DOHH2 (cell line): ENCODE results near the gene AHRR.
"Not testable (repeated sequence)": the region's sequence is repeated elsewhere in the genome, so short reads cannot be mapped to it uniquely, and the experiment has no call there.

Experiments used
- H3F3A ChIP-seq: fragments of 200-600 bp; sonication (generic), shearing (Covaris generic); 2 replicates; pipeline ENCODE4 v1.6.0; 2016; ENCODE audit warnings: antibody characterized with exemption, mild to moderate bottlenecking; ENCODE audit not compliant: control insufficient read depth, insufficient read depth
- H3K27ac ChIP-seq: fragments of 200-600 bp; sonication (generic); 2 replicates; pipeline ENCODE4 v1.5.1; 2014; ENCODE audit warnings: low read depth, mild to moderate bottlenecking, low read length, moderate library complexity
- H3K27me3 ChIP-seq: fragments of 200-600 bp; sonication (generic); 2 replicates; pipeline ENCODE4 v1.6.1; 2014; ENCODE audit warnings: mild to moderate bottlenecking, low read length, mixed read lengths; ENCODE audit not compliant: control insufficient read depth
- H3K36me3 ChIP-seq: fragments of 200-600 bp; sonication (generic); 2 replicates; pipeline ENCODE4 v1.6.1; 2014; ENCODE audit warnings: mild to moderate bottlenecking, low read length, moderate library complexity, mixed read lengths; ENCODE audit not compliant: control insufficient read depth
- H3K4me1 ChIP-seq: fragments of 200-600 bp; sonication (generic); 2 replicates; pipeline ENCODE4 v1.6.1; 2014; ENCODE audit warnings: mild to moderate bottlenecking, low read length, mixed read lengths; ENCODE audit not compliant: control insufficient read depth
- H3K4me2 ChIP-seq: fragments of 200-600 bp; sonication (generic); 2 replicates; pipeline ENCODE4 v1.6.0; 2014; ENCODE audit warnings: mild to moderate bottlenecking, low read length, moderate library complexity
- H3K4me3 ChIP-seq: fragments of 200-600 bp; sonication (generic); 2 replicates; pipeline ENCODE4 v1.5.1; 2014; ENCODE audit warnings: mild to moderate bottlenecking, low read length, mixed read lengths
- H3K79me2 ChIP-seq: fragments of 200-600 bp; sonication (generic); 2 replicates; pipeline ENCODE4 v1.6.1; 2014; ENCODE audit warnings: mild to moderate bottlenecking, low read length, mixed read lengths; ENCODE audit not compliant: control insufficient read depth
- H3K9me2 ChIP-seq: fragments of 200-600 bp; sonication (generic); replicated peaks from 2 replicates; pipeline ENCODE4 v1.6.1; 2014; ENCODE audit warnings: mild to moderate bottlenecking, low read length, mixed read lengths; ENCODE audit not compliant: control insufficient read depth
- H3K9me3 ChIP-seq: fragments of 200-600 bp; sonication (generic); 2 replicates; pipeline ENCODE4 v1.6.1; 2014; ENCODE audit warnings: antibody characterized with exemption, low read length, mixed read lengths; ENCODE audit not compliant: control insufficient read depth, insufficient read depth
- H4K20me1 ChIP-seq: fragments of 200-600 bp; sonication (generic); 2 replicates; pipeline ENCODE4 v1.6.0; 2014; ENCODE audit warnings: low read depth, mild to moderate bottlenecking, antibody characterized with exemption, low read length, moderate library complexity; ENCODE audit not compliant: control insufficient read depth, insufficient read depth
- EZH2phosphoT487 ChIP-seq: fragments of 200-600 bp; sonication (generic); IDR thresholded peaks from 2 replicates; pipeline ENCODE4 v1.6.1; 2017; ENCODE audit warnings: borderline replicate concordance, mild to moderate bottlenecking, antibody characterized with exemption, low read length, moderate library complexity, mixed read lengths
- TF ChIP-seq, protein P1 (sequence below): fragments of 200-600 bp; sonication (generic); IDR thresholded peaks from one replicate; pipeline ENCODE4 v1.5.1; 2014; ENCODE audit warnings: antibody characterized with exemption, mild to moderate bottlenecking, low read depth, low read length; ENCODE audit not compliant: poor library complexity, severe bottlenecking

AHRR gene

DNA sequence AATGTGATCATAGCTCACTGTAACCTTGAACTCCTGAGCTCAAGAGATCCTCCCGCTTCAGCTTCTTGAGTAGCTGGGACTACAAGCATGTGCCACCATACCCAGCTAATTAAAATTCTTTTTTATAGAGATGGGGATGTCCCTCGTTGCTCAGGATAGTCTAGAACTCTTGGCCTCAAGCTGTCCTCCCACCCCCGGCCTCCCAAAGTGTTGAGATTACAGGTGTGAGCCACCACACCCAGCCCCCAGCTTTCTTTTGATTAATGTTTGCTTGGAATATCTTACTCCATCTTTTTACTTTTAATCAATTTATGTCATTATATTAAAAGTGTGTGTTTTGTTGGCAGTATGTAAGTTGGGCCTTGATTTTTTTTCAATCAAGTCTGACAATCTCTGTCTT, 62.1 kb downstream of the AHRR start:
- no peaks in the 10 kb centered on the region for H3K9me2 ChIP-seq
- H3F3A ChIP-seq, result peaks cover 14% of the 10 kb centered on the region
- no peak overlapping the region for H3K27ac ChIP-seq
- H3K4me2 ChIP-seq, result no peak overlapping the region
- peaks cover 84% of the 10 kb centered on the region for H3K36me3 ChIP-seq
- TF ChIP-seq, protein P1, sequence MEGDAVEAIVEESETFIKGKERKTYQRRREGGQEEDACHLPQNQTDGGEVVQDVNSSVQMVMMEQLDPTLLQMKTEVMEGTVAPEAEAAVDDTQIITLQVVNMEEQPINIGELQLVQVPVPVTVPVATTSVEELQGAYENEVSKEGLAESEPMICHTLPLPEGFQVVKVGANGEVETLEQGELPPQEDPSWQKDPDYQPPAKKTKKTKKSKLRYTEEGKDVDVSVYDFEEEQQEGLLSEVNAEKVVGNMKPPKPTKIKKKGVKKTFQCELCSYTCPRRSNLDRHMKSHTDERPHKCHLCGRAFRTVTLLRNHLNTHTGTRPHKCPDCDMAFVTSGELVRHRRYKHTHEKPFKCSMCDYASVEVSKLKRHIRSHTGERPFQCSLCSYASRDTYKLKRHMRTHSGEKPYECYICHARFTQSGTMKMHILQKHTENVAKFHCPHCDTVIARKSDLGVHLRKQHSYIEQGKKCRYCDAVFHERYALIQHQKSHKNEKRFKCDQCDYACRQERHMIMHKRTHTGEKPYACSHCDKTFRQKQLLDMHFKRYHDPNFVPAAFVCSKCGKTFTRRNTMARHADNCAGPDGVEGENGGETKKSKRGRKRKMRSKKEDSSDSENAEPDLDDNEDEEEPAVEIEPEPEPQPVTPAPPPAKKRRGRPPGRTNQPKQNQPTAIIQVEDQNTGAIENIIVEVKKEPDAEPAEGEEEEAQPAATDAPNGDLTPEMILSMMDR, result no peak
- no peak for TF ChIP-seq EZH2phosphoT487
- H4K20me1 ChIP-seq, result no peaks in the 10 kb centered on the region
- H3K4me3 ChIP-seq, result no peak overlapping the region
- H3K79me2 ChIP-seq, result peaks cover 7% of the 10 kb centered on the region; the same call in 1 of the 2 replicates
- H3K4me1 ChIP-seq, result peaks cover 32% of the 10 kb centered on the region
- no peaks in the 10 kb centered on the region for H3K27me3 ChIP-seq
- H3K9me3 ChIP-seq, result peaks cover 30% of the 10 kb centered on the region

DNA sequence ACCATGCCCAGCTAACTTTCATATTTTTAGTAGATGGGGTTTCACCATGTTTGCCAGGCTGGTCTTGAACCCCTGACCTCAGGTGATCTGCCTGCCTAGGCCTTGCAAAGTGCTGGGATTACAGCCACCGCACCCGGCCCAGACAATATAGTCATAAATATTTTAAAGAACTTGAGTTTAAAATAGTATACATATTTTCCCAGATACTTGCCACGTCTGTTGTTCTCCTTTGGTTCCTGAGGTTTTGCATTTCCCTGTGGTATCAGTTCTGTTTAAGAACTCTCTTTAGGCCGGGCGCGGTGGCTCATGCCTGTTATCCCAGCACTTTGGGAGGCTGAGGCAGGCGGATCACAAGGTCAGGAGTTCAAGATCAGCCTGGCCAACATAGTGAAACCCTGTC, 63.1 kb downstream of the AHRR start:
- H3K27me3 ChIP-seq, H3K79me2 ChIP-seq, H3K4me2 ChIP-seq, H3K4me3 ChIP-seq, H3K9me2 ChIP-seq, H3K27ac ChIP-seq, H4K20me1 ChIP-seq: not testable (repeated sequence)
- peaks cover 32% of the 10 kb centered on the region for H3K4me1 ChIP-seq
- H3K9me3 ChIP-seq, result peaks cover 30% of the 10 kb centered on the region
- peaks cover 14% of the 10 kb centered on the region for H3F3A ChIP-seq
- peaks cover 86% of the 10 kb centered on the region for H3K36me3 ChIP-seq

DNA sequence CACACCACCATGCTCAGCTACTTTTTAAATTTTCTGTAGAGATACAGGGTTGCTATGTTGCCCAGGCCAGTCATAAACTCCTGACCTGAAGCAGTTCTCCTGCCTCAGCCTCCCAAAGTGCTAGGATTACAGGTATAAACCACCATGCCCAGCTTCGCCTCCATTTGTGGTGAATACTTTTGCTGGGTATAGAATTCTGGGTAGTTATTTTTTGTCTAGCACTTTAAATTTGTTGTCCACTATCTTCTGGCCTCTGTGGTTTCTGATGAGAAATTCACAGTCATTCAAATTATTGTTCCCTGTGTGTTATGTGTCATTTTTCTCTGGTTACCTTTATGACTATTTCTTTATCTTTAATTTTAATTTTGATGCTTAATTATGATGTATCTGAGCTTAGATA, 63.8 kb downstream of the AHRR start:
- Histone ChIP-seq H3K9me2 (no peaks in the 10 kb centered on the region), H3K79me2 (peaks cover 7% of the 10 kb centered on the region; the same call in 1 of the 2 replicates), H3K27ac (no peak overlapping the region), H3K36me3 (peaks cover 83% of the 10 kb centered on the region), H3K4me1 (peaks cover 33% of the 10 kb centered on the region), H3K27me3 (no peaks in the 10 kb centered on the region), H3F3A (peaks cover 14% of the 10 kb centered on the region), H4K20me1 (no peaks in the 10 kb centered on the region), H3K4me2 (no peak overlapping the region), H3K9me3 (peaks cover 24% of the 10 kb centered on the region), H3K4me3 (no peak overlapping the region)
- TF ChIP-seq EZH2phosphoT487, result no peak
- TF ChIP-seq, protein P1, result no peak

DNA sequence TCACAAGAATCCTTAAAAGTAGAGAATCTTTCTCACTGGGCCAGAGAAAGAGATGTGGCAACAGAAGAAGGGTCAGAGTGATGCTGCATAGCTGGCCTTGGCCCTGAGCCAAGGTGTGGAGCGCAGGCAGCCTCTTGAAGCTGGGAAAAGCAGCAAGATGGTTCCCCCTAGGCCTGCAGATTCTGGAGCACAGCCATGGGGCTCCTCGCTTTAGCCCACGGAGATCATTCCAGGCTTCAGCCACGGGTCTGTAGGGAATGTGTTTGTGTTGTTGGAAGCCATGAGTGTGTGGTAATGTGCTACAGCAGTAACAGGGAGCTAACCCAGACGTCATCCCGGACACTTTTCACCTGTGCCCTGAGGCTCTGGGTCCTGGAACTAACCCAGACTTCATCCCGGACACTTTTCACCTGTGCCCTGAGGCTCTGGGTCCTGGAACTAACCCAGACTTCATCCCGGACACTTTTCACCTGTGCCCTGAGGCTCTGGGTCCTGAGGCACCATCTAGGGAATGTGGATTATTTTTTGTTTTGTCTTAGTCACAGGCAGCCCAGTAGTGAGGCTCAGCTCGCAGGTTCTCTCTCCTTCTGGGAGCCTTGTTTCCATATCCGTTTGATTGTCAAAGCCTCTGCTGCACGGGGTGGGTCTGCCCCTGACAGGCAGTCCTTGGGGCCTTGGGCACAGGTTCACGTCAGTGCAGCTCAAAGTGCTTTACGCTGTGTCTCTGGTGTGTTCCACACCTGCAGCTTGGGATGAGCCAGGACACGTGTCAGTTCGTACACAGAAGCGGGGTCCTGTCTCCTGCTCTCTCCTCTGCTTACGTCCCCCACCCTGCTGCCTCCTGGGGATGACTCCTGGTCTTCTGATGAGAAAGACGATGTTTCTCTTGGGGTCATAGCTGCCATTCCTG, 65.2 kb downstream of the AHRR start:
- Histone ChIP-seq H3K36me3 (peaks cover 75% of the 10 kb centered on the region), H3K9me3 (peaks cover 17% of the 10 kb centered on the region; the same call in 1 of the 2 replicates), H3K4me3 (no peak overlapping the region), H3K9me2 (no peaks in the 10 kb centered on the region), H3K4me1 (peaks cover 44% of the 10 kb centered on the region), H3F3A (peaks cover 15% of the 10 kb centered on the region), H3K4me2 (no peak overlapping the region), H4K20me1 (no peaks in the 10 kb centered on the region), H3K27me3 (no peaks in the 10 kb centered on the region), H3K79me2 (peaks cover 7% of the 10 kb centered on the region; the same call in 1 of the 2 replicates), H3K27ac (no peak overlapping the region)
- TF ChIP-seq, protein P1, result no peak
- no peak for TF ChIP-seq EZH2phosphoT487
